ENCODE measurements around the gene DACT3.

GRCh38 chr19:46608178-46608577 is 52.8 kb downstream of the DACT3 start:
- TF ChIP-seq CTCF (IDR thresholded peaks at IDR 0.05; ENCODE audit: poor library complexity, severe bottlenecking) (no peak), MXI1 (conservative IDR thresholded peaks at IDR 0.05; ENCODE audit: poor library complexity, severe bottlenecking) (no peak), RAD21 (conservative IDR thresholded peaks at IDR 0.05) (no peak), TAF1 (IDR thresholded peaks at IDR 0.05; ENCODE audit: low read depth) (no peak), EZH2 (IDR thresholded peaks at IDR 0.05; ENCODE audit: borderline replicate concordance, insufficient read depth, low read length, poor library complexity, severe bottlenecking) (no peak), REST (IDR thresholded peaks at IDR 0.05; ENCODE audit: borderline replicate concordance) (no peak), POLR2AphosphoS5 (IDR thresholded peaks at IDR 0.05) (no peak), EP300 (conservative IDR thresholded peaks at IDR 0.05; ENCODE audit: poor library complexity, severe bottlenecking) (no peak), SMC3 (conservative IDR thresholded peaks at IDR 0.05; ENCODE audit: poor library complexity) (no peak)

Measured in neural cell (in vitro differentiated cells).